Endothelial cell of umbilical vein (primary cell): ENCODE data around the gene CCDC40.

ENCODE experiments used
- CTCF ChIP-seq, 2 donors: IDR thresholded peaks; 1 replicate in 1 of 2; 2 replicates in 1 of 2; pipeline ENCODE4 v1.5.1; 2011; ENCODE audit warnings: low read length in 2 of 2, mild to moderate bottlenecking in 2 of 2, moderate library complexity in 2 of 2, control low read depth in 1 of 2, inconsistent platforms in 1 of 2, low read depth in 1 of 2; ENCODE audit not compliant: insufficient read depth in 1 of 2; ENCODE audit errors: extremely low read depth in 1 of 2
- EZH2 ChIP-seq: IDR thresholded peaks from 2 replicates; pipeline ENCODE4 v1.6.1; 2012; ENCODE audit warnings: borderline replicate concordance, low read depth, mild to moderate bottlenecking, moderate library complexity, low read length, inconsistent platforms; ENCODE audit not compliant: severe bottlenecking
- MYC ChIP-seq: IDR thresholded peaks from one replicate; pipeline ENCODE4 v1.6.1; 2011; ENCODE audit warnings: mild to moderate bottlenecking, low read depth, low read length
- POLR2A ChIP-seq: IDR thresholded peaks from 2 replicates; pipeline ENCODE4 v1.6.1; 2012; ENCODE audit warnings: low read depth, mild to moderate bottlenecking, control low read depth, low read length
- POLR2AphosphoS5 ChIP-seq: IDR thresholded peaks from 2 replicates; pipeline ENCODE4 v1.6.1; 2012; ENCODE audit warnings: low read depth, mild to moderate bottlenecking, control low read depth, low read length, moderate library complexity; ENCODE audit not compliant: insufficient read depth

DNA sequence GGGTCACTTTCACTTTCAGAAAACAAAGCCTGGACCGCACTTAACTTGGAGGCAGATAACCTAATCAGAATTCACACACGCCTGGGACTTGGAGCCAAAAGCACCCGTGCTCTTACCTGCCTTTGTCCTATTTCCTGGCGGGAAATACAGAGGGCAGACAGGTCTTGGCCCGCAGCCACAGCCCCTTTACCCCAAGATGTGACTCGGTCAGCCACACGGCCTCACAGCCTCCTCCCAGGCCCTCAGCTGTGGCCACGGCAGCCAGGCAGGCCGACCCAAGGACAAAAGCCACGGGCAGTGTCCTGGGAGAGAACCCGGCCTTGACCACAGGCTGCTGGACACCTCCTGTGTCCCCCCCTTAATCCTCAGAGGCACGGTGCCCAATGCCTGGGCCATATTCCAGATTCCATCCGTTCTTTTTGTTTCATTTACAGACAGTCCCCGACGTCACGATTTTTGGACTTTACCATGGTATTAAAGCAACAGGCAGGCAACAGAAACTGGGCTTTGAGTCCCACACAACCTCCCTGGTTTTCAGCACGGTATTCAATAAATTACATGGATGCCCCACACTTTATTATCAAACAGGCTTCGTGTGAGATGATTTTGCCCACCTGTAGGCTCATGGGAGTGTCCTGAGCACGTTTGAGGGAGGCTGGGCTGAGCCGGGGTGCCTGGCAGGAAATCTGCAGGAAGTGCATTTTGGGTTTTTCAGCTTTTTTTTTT is 34.8 kb downstream of the CCDC40 start:
- TF ChIP-seq CTCF (IDR thresholded peaks at IDR 0.05; ENCODE audit: extremely low read depth in 1 of 2, insufficient read depth in 1 of 2, low read depth in 1 of 2, low read length in 2 of 2) (no peak), POLR2A (peak; percentile 69), POLR2AphosphoS5 (peak; percentile 34), EZH2 (no peak), MYC (no peak)
